HUES64 (cell line): ENCODE measurements around the gene SLC4A1.

Experiments used
- H3K27ac ChIP-seq: 2 replicates; pipeline ENCODE4 v1.7.0; 2013; ENCODE audit warnings: low read depth, low read length, inconsistent platforms
- H3K27me3 ChIP-seq: 2 replicates; pipeline ENCODE4 v1.6.1; 2013; ENCODE audit warnings: mild to moderate bottlenecking, low read length; ENCODE audit not compliant: insufficient read depth
- H3K36me3 ChIP-seq: 2 replicates; pipeline ENCODE4 v1.6.1; 2013; ENCODE audit warnings: mild to moderate bottlenecking, low read length; ENCODE audit not compliant: insufficient read depth
- H3K4me1 ChIP-seq: 2 replicates; pipeline ENCODE4 v1.6.1; 2013; ENCODE audit warnings: mild to moderate bottlenecking, low read length, moderate library complexity; ENCODE audit not compliant: insufficient read depth
- H3K4me3 ChIP-seq: 2 replicates; pipeline ENCODE4 v1.5.1; 2013; ENCODE audit warnings: mild to moderate bottlenecking, low read length, moderate library complexity
- H3K9ac ChIP-seq: 2 replicates; pipeline ENCODE4 v1.6.1; 2013; ENCODE audit warnings: mild to moderate bottlenecking, low read depth, low read length
- H3K9me3 ChIP-seq: 2 replicates; pipeline ENCODE4 v1.6.1; 2013; ENCODE audit warnings: low read depth, low read length; ENCODE audit not compliant: insufficient read depth
- WGBS: fragments of 150-250, 120-280 bp; methylation state at CpG from one replicate; pipeline ENCODE4 v1.1.7; 2013; ENCODE audit warnings: missing lambda C conversion rate; 5-methylcytosine and 5-hydroxymethylcytosine counted together

Gene SLC4A1

DNA sequence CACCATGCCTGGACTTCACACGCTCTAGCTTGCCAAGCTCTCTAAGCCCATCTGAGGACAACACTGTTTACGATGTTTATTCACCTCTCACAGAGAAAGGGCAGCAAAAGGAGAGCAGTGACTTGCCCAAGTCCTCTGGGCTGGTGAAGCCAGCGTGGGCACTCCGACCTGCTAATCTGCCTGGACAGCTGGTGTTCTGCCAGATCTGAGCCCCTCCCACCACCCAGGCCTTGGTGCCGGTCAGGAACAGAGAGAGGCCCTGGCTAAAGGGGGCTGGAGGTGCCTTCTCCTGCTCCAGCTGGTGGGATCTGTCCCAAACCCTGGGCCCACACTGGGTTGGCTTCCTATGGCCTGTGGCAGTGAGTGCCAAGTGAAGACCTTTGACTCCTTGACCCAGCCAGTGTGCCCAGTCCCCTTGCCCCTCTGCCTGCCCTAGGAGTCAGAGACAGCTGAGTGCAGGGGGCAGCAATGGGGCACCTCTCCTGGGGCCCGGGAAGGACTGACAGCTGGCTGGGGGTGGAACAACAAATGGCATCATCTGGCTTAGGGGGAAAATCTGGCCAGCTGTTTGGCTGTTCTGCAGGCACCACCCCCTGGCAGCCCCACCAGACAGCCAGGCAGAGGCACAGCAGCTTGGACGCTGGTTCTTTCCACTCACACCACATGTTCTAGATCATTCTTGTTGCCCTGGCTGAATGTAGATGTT lies 1.8 kb upstream of the SLC4A1 start:
- no peak overlapping the region for H3K27ac ChIP-seq
- WGBS: 86% methylated on average over 7 of the region's 7 CpGs
- no peak overlapping the region for H3K4me3 ChIP-seq
- no peaks in the 10 kb centered on the region for H3K36me3 ChIP-seq
- peaks cover 5% of the 10 kb centered on the region; the same call in 1 of the 2 replicates for H3K4me1 ChIP-seq
- no peaks in the 10 kb centered on the region for H3K9me3 ChIP-seq
- H3K9ac ChIP-seq: no peak overlapping the region
- H3K27me3 ChIP-seq: no peaks in the 10 kb centered on the region

DNA sequence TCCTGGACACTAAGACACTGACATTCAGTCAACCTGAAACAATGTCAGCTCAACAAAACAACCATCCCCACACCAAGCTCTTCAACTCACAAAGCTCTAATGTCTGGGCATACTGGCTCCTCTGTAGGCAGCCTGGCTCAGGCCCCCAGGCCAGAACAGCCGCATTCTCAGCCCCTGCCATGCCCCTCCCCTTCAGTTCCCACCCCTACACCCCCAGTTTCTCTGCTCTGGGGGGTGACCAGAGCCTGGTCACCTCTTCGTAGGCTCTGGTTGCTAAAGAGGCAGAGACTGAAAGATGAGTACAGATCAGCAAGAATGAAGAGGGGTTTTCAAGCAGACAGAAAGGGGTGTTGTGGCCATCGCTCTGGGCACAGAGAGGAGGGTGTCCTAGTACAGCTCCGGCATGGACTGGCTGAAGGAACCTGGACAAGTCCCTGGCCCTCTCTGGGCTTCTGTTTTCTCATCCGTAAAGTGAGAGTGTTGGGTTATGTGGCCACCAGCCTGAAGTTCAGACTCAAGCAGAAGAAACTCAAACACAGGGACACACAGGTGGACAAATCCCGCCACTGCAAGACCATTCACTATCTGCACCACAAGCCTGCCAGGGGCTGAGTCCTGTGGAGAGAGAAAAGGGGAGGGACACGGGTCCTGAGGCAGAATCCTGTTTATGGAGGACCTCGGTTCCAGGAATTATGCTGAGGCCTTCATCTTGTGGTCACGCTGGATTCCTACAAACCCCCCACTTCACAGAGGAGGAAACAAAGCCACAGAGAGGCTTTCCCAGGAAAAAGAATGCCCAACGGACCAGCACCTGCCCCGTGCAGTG lies 987 bp upstream of the SLC4A1 start:
- 87% methylated on average over 11 of the region's 11 CpGs for WGBS
- Histone ChIP-seq H3K36me3 (no peaks in the 10 kb centered on the region), H3K9ac (no peak overlapping the region), H3K27me3 (no peaks in the 10 kb centered on the region), H3K27ac (no peak overlapping the region), H3K4me3 (no peak overlapping the region), H3K4me1 (peaks cover 3% of the 10 kb centered on the region; the same call in 1 of the 2 replicates), H3K9me3 (no peaks in the 10 kb centered on the region)

DNA sequence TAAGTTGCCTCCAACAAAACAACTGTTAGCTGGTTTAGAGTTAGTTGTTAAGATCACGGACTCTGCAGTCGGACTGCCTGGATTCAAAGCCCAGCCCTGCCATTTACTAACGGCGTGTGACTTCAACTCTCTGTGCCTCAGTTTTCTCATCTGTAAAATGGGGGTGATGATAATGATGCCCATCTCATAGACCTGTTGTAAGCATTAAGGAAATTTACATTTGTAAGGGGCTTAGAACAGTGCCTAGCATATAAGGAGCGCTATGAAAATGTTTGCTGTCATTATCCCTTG lies 825 bp downstream of the SLC4A1 start:
- no peaks in the 10 kb centered on the region for H3K36me3 ChIP-seq
- no peak overlapping the region for H3K27ac ChIP-seq
- H3K9me3 ChIP-seq: no peaks in the 10 kb centered on the region
- no peaks in the 10 kb centered on the region for H3K27me3 ChIP-seq
- no peaks in the 10 kb centered on the region for H3K4me1 ChIP-seq
- no peak overlapping the region for H3K9ac ChIP-seq
- no peak overlapping the region for H3K4me3 ChIP-seq
- WGBS: 96% methylated on average over 5 of the region's 5 CpGs

DNA sequence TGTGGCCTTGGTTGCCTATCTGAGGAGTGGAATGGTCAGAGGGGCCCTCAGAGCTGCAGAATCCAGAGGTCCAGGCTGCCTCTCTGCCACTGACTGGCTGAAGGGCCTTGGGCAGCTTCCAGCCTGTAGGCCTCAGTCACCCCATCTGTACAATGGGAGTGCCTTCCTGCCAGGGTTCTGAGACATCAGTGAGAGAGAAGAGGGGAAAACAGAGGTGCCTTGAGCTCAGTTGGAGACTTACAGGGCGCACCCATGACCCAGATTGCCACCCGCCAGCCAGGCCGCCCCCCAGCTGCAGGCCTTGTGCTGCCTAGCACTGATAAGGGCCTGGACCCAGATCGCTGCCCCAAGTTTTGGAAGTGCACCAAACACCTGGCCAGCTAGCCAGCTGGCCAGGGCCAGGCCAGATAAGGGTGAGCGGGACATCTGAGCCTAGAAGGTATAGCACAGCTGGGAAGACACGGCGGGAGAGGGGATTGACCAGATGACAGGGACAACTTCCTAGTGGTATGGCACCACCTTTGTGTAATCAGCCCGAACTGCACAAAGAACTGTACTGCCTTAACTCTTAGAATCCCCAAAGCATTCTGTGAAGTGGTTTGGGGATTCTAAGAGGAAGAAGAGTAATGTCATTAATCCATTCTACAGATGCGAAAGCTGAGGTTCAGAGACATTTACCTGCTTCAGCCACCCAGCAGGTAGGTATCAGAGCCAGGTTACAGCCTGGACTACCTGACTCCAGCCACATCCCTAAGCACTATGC lies 1.4 kb downstream of the SLC4A1 start:
- Histone ChIP-seq H3K9me3 (no peaks in the 10 kb centered on the region), H3K27me3 (no peaks in the 10 kb centered on the region), H3K27ac (no peak overlapping the region), H3K9ac (no peak overlapping the region), H3K4me1 (no peaks in the 10 kb centered on the region), H3K36me3 (no peaks in the 10 kb centered on the region), H3K4me3 (no peak overlapping the region)
- WGBS: 92% methylated on average over 9 of the region's 9 CpGs

DNA sequence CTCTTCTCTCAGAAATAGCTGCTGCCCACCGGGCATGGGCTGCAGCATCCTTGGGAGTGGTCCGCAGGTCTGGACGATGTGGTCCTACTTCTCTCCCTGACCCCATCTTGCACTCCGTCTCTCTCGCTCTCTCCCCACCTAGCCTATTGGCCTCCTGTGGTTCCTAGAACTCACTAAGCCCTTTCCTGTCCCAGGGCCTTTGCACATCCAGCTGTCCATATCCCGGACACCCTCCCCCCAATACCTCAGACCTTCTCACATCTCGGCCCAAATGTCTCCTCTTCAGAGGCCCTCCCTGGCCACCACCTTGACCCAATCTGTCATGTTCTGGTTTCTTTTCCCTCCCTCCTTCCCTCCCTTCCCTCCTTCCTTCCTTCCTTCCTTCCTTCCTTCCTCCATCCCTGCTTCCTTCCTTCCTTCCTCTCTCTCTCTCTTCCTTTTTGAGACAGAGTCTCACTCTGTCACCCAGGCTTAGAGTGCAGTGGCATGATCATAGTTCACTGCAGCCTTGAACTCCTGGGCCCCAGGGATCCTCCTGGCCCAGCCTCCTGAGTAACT lies 4.5 kb downstream of the SLC4A1 start:
- WGBS: 90% methylated on average over 7 of the region's 7 CpGs
- no peaks in the 10 kb centered on the region for H3K27me3 ChIP-seq
- H3K4me1 ChIP-seq: no peaks in the 10 kb centered on the region

DNA sequence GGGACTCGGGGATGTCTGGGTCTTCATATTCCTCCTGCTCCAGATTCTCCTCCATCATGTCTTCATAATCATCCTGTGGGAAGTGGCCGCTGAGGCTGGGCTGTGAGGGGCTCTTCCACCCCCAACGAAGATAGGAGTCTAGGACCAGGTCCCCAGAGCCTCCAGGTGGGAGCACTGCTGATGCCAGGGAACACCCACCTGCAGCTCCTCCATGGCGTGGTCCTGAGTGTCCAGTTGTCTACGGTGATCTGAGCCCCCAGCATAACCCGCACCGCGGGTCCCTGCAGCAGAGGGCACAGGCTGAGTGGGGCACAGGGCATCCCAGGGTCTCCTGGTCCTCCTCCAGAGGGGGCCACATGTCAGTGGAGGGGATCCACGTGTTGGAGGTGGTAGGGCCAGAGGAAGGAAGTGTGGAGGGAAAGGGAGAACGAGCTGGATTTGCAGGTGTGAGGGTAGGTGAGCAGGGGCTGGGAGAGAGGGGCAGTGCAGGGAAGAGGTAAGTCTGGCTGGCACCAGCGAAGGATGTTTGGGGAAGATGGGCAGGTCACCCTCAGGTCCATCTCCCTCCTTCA lies 5.2 kb downstream of the SLC4A1 start:
- Histone ChIP-seq H3K9ac (no peak overlapping the region), H3K4me3 (no peak overlapping the region), H3K27me3 (no peaks in the 10 kb centered on the region), H3K27ac (no peak overlapping the region), H3K9me3 (no peaks in the 10 kb centered on the region), H3K36me3 (no peaks in the 10 kb centered on the region), H3K4me1 (no peaks in the 10 kb centered on the region)
- 78% methylated on average over 11 of the region's 11 CpGs for WGBS

More for the DNA sequence above, 4.5 kb downstream of the SLC4A1 start:
- Histone ChIP-seq H3K36me3 (no peaks in the 10 kb centered on the region), H3K9ac (no peak overlapping the region), H3K4me3 (no peak overlapping the region), H3K9me3 (no peaks in the 10 kb centered on the region), H3K27ac (no peak overlapping the region)

DNA sequence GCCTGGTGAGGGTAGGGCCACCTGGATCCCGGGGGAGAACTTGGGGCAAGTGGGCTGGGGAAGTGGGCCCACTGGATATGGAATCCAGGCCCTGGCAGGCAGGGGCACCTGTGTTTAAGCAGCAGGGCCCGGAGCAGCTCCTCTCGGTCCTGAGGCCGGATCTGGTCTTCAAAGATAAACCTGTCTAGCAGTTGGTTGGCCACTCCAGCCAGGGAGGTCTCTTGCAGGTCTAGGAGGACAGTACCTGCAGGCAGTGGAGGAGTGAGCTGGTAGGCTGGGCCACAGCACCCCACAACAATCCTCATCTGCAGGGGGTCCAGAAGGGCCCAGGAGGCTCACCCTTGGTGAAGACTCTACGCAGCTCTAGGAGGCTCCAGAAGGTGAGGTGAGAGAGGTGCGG lies 7.6 kb downstream of the SLC4A1 start:
- H3K9me3 ChIP-seq: no peaks in the 10 kb centered on the region
- no peak overlapping the region for H3K9ac ChIP-seq
- 95% methylated on average over 6 of the region's 6 CpGs for WGBS
- H3K27me3 ChIP-seq: no peaks in the 10 kb centered on the region
- no peak overlapping the region for H3K4me3 ChIP-seq
- no peaks in the 10 kb centered on the region for H3K36me3 ChIP-seq
- H3K4me1 ChIP-seq: no peaks in the 10 kb centered on the region
- H3K27ac ChIP-seq: no peak overlapping the region

DNA sequence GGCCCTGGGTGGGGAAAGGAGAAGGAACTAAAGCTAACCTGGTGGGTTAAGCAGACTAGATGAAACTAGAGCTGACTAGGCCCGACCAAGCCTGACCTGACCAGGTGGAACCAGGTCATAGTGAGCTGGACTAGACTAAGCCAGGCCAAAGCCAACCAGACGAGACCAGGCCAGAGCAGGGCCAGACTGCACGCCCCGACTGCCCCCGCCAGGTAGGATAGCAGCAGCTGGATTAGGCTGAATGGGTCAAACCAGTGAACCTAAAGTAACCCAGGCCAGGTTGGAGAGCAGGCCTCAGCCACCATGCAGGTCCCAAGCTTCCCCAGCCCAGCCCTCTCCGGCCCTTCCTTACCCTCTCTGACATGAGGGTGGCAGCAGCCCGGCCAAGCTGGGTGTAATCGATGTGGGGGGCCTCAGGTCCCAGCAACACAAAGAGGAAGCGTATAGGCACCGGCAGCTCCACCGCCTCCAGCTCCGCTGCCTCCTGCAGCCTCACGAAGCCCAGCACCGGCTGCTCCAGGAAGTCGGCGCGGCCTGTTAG lies 9.1 kb downstream of the SLC4A1 start:
- 90% methylated on average over 17 of the region's 17 CpGs for WGBS
- Histone ChIP-seq H3K27ac (no peak overlapping the region), H3K4me3 (no peak overlapping the region), H3K36me3 (no peaks in the 10 kb centered on the region), H3K4me1 (no peaks in the 10 kb centered on the region), H3K9me3 (no peaks in the 10 kb centered on the region), H3K27me3 (no peaks in the 10 kb centered on the region), H3K9ac (no peak overlapping the region)

DNA sequence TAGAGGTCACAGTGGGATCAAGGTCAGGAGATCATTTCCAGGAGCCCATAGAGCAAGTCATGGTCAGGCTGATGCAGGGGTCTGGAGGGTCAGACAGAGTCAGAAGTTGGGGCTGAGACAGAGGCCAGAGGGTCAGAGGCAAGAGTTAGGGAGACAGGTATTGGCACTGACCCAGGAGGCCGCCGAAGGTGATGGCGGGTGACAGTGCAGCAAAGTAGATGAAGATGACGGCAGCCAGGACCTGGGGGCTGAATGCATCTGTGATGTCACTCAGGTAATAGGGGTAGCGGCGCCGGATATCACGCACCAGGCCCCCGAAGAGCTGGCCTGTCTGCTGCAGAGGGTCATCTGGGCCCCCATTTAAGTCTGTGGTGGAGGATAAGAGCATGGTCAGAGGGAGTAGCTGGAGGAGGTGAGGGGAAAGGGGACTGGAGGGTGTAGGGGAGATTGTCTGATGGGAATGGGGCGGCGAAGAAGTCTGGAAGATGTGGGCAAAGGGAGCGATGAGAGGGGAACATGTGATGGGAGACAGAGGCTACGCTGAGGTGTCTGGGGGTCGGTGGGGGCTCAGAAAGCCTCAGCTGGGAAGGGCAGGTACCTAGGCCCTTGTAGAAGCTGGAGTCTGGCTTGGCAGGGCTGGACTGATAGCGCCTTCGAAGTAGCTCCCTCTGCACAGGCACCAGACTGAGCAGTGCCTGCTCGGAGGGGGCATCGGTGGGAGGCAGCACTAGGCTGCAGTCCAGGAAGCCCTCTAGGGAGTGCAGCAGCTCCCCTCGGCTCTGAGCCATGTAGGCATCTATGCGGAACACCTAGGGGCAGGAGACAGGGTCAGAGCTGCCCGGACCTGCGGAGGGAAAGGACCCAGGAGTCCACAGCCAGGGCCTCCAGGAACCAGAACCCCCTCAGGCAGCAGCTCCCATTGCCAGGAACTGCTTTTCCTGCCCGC lies 9.8 kb downstream of the SLC4A1 start:
- Histone ChIP-seq H3K9ac (no peak overlapping the region), H3K4me1 (no peaks in the 10 kb centered on the region), H3K4me3 (no peak overlapping the region), H3K9me3 (no peaks in the 10 kb centered on the region), H3K36me3 (no peaks in the 10 kb centered on the region), H3K27me3 (no peaks in the 10 kb centered on the region), H3K27ac (no peak overlapping the region)
- 92% methylated on average over 22 of the region's 23 CpGs for WGBS

DNA sequence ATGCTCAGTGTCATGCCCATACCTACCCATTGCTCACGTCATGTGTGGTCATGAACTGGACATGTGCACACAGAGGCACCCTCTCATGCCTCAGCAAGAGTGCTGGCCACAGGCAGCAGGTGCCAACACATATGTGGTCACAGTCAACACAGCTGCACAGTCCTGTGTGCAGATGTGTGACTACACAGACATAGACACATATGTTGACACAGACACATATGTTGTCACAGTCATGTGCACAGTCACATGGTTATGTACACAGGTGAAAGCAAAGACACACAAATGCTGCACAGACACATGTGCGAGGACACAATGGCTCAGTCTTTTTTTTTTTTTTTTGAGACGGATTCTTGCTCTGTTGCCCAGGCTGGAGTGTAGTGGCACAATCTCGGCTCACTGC lies 11.3 kb downstream of the SLC4A1 start:
- H3K27me3 ChIP-seq: no peaks in the 10 kb centered on the region
- 90% methylated on average over 4 of the region's 4 CpGs for WGBS

More for the DNA sequence above, 11.3 kb downstream of the SLC4A1 start:
- Histone ChIP-seq H3K4me1 (no peaks in the 10 kb centered on the region), H3K36me3 (no peaks in the 10 kb centered on the region), H3K9ac (no peak overlapping the region), H3K27ac (no peak overlapping the region), H3K4me3 (no peak overlapping the region), H3K9me3 (no peaks in the 10 kb centered on the region)
